Left forelimb (tissue), 1 donor: ENCODE measurements around the gene ACOXL.

ENCODE experiments used
- DNase-seq: peaks from one replicate; pipeline ENCODE4 v3.0.0-alpha.2; 2018; ENCODE audit warnings: low spot score

The ACOXL gene

DNA sequence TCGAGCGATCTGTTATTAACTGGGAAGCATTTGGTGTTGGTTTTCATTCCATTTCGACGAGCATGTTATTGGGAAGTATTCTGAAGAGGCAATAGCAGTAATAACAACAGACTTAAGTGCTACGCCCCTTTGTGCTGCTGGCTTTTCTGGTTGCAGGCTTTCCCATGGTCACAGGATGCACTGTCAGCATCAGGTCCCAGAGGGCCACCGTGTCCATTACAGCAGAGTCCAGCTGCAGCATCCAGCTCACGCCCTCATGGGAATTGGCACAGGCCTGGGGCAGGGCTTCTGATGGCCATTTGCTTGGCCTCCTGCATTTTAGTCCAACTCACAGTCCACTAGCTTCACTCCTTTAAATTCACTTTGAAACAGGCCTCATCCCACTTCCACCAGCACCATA lies 432.7 kb downstream of the ACOXL start:
- DNase-seq = no peak

DNA sequence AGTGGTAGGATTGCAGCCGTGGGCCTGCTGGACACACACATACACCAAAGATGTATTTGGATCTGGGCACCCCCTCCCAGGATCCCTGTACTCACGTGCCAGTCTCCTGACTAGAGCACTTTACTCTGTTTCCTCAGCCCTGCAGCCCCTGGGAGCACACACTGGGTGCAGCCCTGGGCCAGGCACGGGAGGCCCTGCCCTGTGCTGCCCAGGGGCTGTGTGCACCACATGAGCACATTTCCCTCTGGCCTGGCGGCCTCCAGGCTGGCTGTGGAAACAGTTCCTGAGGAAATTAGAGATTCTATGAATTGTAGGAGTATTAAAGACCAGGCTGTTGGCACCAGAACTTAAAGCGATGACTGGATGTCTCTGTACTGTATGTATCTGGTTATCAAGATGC lies 433.7 kb downstream of the ACOXL start:
- no peak for DNase-seq

DNA sequence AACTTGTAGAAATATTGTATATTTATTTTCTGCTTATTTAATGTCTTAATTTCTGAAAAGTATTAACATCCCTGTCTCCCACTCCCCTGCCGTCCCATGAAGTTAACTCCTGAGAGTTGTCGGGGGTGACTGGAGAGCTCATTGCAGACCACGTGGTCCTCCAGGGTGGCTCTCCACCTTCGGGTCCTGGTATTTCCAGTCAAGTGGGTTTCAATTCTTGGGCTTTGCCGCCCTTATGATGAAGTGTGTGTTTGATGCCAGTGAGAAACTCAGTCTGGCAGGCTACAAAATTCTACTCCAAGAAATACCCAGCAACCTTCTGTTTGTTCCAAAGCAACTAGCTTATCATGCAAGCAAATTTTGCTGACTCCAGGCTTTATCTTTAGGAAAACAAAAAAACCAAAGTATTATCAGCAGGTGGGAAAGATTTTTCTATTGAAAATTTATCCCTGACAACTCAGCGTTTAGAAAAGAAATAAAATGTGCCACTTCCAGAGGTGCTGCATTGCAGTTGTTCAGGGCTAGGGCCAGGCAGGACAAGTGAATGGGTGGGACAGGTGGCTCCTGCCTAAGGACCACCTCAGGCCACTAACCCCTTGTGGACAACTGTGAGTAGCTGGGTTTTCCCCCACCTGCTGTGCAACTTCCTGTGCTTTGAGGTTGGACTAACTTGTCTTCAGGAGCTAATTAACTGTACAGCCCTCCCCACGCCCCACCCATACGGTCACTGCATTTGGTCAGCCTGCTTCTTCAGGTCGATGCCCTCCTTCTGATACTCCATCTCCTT lies 434.9 kb downstream of the ACOXL start:
- no peak for DNase-seq

DNA sequence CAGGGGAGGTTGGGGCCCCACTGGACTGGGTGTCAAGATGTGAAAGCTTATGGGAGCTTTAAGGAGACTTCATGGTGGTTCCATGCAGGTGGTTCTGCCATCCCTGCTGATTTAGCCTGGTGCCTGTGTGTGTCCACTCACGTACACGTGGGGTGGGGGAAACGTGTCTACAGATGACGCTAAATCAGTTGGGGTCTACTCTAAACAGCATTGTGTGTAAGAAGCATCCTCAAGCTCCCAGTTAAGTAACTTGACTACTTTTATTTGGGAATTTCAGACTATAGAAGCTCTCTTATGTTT lies 435.4 kb downstream of the ACOXL start:
- no peak for DNase-seq
